H9 (cell line): ENCODE measurements around the gene ZNF831. TPM values are rescaled to one million over a fixed set of nuclear protein-coding genes. Genes with fewer than 3 reads are reported as not detected.

Source experiments
- DNase-seq: peaks from one replicate; pipeline ENCODE4 v3.0.0-alpha.2; 2017
- H2AFZ ChIP-seq: one replicate; pipeline ENCODE4 v1.6.1; 2013; ENCODE audit warnings: mild to moderate bottlenecking, low read length, control low read depth, moderate library complexity
- H2AK5ac ChIP-seq: 2 replicates; pipeline ENCODE4 v1.6.1; 2013; ENCODE audit warnings: low read length, control low read depth, mixed read lengths; ENCODE audit not compliant: insufficient read length
- H2BK120ac ChIP-seq: one replicate; pipeline ENCODE4 v1.6.1; 2013; ENCODE audit warnings: low read depth, mild to moderate bottlenecking, low read length, control low read depth, inconsistent platforms; ENCODE audit not compliant: poor library complexity, severe bottlenecking
- H2BK12ac ChIP-seq: 2 replicates; pipeline ENCODE4 v1.6.1; 2013; ENCODE audit warnings: low read length, control low read depth, mixed read lengths, low read depth; ENCODE audit not compliant: insufficient read length
- H2BK15ac ChIP-seq: 2 replicates; pipeline ENCODE4 v1.6.1; 2013; ENCODE audit warnings: low read depth, low read length, control low read depth
- H2BK20ac ChIP-seq: one replicate; pipeline ENCODE4 v1.6.1; 2013; ENCODE audit warnings: low read depth, mild to moderate bottlenecking, low read length, control low read depth, inconsistent platforms; ENCODE audit not compliant: poor library complexity, severe bottlenecking
- H2BK5ac ChIP-seq: 2 replicates; pipeline ENCODE4 v1.6.1; 2013; ENCODE audit warnings: low read length, control low read depth, mixed read lengths; ENCODE audit not compliant: insufficient read length
- H3K14ac ChIP-seq: 2 replicates; pipeline ENCODE4 v1.6.1; 2013; ENCODE audit warnings: low read length, control low read depth; ENCODE audit not compliant: insufficient read depth
- H3K18ac ChIP-seq: 2 replicates; pipeline ENCODE4 v1.6.1; 2013; ENCODE audit warnings: low read depth, mild to moderate bottlenecking, mixed read lengths, low read length, control low read depth; ENCODE audit not compliant: insufficient read length
- H3K23ac ChIP-seq: 2 replicates; pipeline ENCODE4 v1.6.1; 2013; ENCODE audit warnings: low read length, control low read depth, mixed read lengths, low read depth; ENCODE audit not compliant: insufficient read length
- H3K23me2 ChIP-seq: 2 replicates; pipeline ENCODE4 v1.6.1; 2013; ENCODE audit warnings: low read depth, mild to moderate bottlenecking, mixed read lengths, low read length, control low read depth; ENCODE audit not compliant: insufficient read length, poor library complexity, severe bottlenecking
- H3K27ac ChIP-seq: 2 replicates; pipeline ENCODE4 v1.5.1; 2013; ENCODE audit warnings: low read length, control low read depth, mixed read lengths, low read depth; ENCODE audit not compliant: insufficient read length
- H3K27me3 ChIP-seq: 2 replicates; pipeline ENCODE4 v1.6.1; 2013; ENCODE audit warnings: low read length, control low read depth, inconsistent platforms; ENCODE audit not compliant: insufficient read depth
- H3K4ac ChIP-seq: 2 replicates; pipeline ENCODE4 v1.6.1; 2013; ENCODE audit warnings: low read depth, mild to moderate bottlenecking, control low read depth, inconsistent platforms, low read length, moderate library complexity
- H3K4me1 ChIP-seq: 2 replicates; pipeline ENCODE4 v1.6.1; 2013; ENCODE audit warnings: low read length, control low read depth, inconsistent platforms; ENCODE audit not compliant: insufficient read depth
- H3K4me2 ChIP-seq: 2 replicates; pipeline ENCODE4 v1.6.1; 2013; ENCODE audit warnings: low read length, control low read depth, mixed read lengths; ENCODE audit not compliant: insufficient read length, insufficient read depth
- H3K56ac ChIP-seq: 2 replicates; pipeline ENCODE4 v1.6.1; 2013; ENCODE audit warnings: low read depth, mild to moderate bottlenecking, mixed read lengths, low read length, control low read depth; ENCODE audit not compliant: insufficient read length
- H3K79me1 ChIP-seq: 2 replicates; pipeline ENCODE4 v1.6.1; 2013; ENCODE audit warnings: low read depth, mild to moderate bottlenecking, moderate library complexity, low read length, control low read depth, inconsistent platforms; ENCODE audit not compliant: insufficient read depth, poor library complexity, severe bottlenecking
- H3K79me2 ChIP-seq: 2 replicates; pipeline ENCODE4 v1.6.1; 2013; ENCODE audit warnings: low read length, control low read depth, inconsistent platforms; ENCODE audit not compliant: insufficient read depth
- H3K9ac ChIP-seq: 2 replicates; pipeline ENCODE4 v1.6.1; 2013; ENCODE audit warnings: low read length, control low read depth, mixed read lengths; ENCODE audit not compliant: insufficient read length; ENCODE audit errors: extremely low read depth
- H3K9me3 ChIP-seq: one replicate; pipeline ENCODE4 v1.6.1; 2013; ENCODE audit warnings: low read depth, low read length, inconsistent platforms; ENCODE audit not compliant: control insufficient read depth
- H3T11ph ChIP-seq: one replicate; pipeline ENCODE4 v1.6.1; 2013; ENCODE audit warnings: mild to moderate bottlenecking, low read length, control low read depth, inconsistent platforms
- H4K20me1 ChIP-seq: one replicate; pipeline ENCODE4 v1.6.1; 2013; ENCODE audit not compliant: control insufficient read depth, insufficient read length, insufficient read depth
- H4K5ac ChIP-seq: 2 replicates; pipeline ENCODE4 v1.6.1; 2013; ENCODE audit warnings: low read depth, mild to moderate bottlenecking, mixed read lengths, low read length, control low read depth; ENCODE audit not compliant: insufficient read length
- H4K8ac ChIP-seq: replicated peaks from 2 replicates; pipeline ENCODE4 v1.6.1; 2013; ENCODE audit warnings: low read length, control low read depth, mixed read lengths, low read depth; ENCODE audit not compliant: insufficient read length
- H4K91ac ChIP-seq: 2 replicates; pipeline ENCODE4 v1.6.1; 2013; ENCODE audit warnings: low read depth, mild to moderate bottlenecking, moderate library complexity, mixed read lengths, low read length, control low read depth; ENCODE audit not compliant: insufficient read length
- H3K27ac Mint-ChIP-seq, 3 experiments: 2 replicates in 2 of 3; 3 replicates in 1 of 3; pipeline ENCODE4 v1.8.0; 2020 to 2021; ENCODE audit warnings: mixed read lengths in 3 of 3, mild to moderate bottlenecking in 1 of 3, moderate library complexity in 1 of 3
- H3K27me3 Mint-ChIP-seq: 2 replicates; pipeline ENCODE4 v1.8.0; 2021; ENCODE audit warnings: low read depth, mild to moderate bottlenecking, moderate library complexity, mixed read lengths
- H3K36me3 Mint-ChIP-seq, 3 experiments: 2 replicates in 2 of 3; 3 replicates in 1 of 3; pipeline ENCODE4 v1.8.0; 2020 to 2021; ENCODE audit warnings: low read depth in 3 of 3, mixed read lengths in 3 of 3; ENCODE audit not compliant: insufficient read depth in 1 of 3
- H3K4me1 Mint-ChIP-seq, 2 experiments: 2 replicates each; pipeline ENCODE4 v1.8.0; 2020; ENCODE audit warnings: mixed read lengths in 2 of 2
- H3K4me3 Mint-ChIP-seq, 2 experiments: 2 replicates in 1 of 2; 3 replicates in 1 of 2; pipeline ENCODE4 v1.8.0; 2020 to 2021; ENCODE audit warnings: mild to moderate bottlenecking in 2 of 2, mixed read lengths in 2 of 2, moderate library complexity in 1 of 2
- H3K9me3 Mint-ChIP-seq, 2 experiments: 2 replicates in 1 of 2; 3 replicates in 1 of 2; pipeline ENCODE4 v1.8.0; 2020; ENCODE audit warnings: mild to moderate bottlenecking in 2 of 2, mixed read lengths in 2 of 2, moderate library complexity in 1 of 2
- CTCF ChIP-seq: fragments of 200-600 bp; sonication (generic); conservative IDR thresholded peaks from 3 replicates; pipeline ENCODE4 v1.8.0; 2021; ENCODE audit warnings: antibody characterized with exemption, mild to moderate bottlenecking
- WGBS: extraction: QIAGEN DNeasy Blood & Tissue Kit; methylation state at CpG from one replicate; pipeline ENCODE4 v1.1.7; 2013; ENCODE audit warnings: missing lambda C conversion rate, low lambda C conversion rate, mixed read lengths; ENCODE audit not compliant: insufficient read length; ENCODE audit errors: extremely low coverage; 5-methylcytosine and 5-hydroxymethylcytosine counted together
- total RNA-seq: library from RNA; stranded (reverse); gene quantifications from 2 replicates; pipeline ENCODE4 v1.2.1, GENCODE V29; 2021

ZNF831 gene
- total RNA-seq, 1 experiment from 2014 or later, result not detected

GRCh38 chr20:59124296-59125029 lies 39.2 kb upstream of the ZNF831 start:
- Histone ChIP-seq H2AFZ (no peak overlapping the region), H3K9me3 (no peaks in the 10 kb centered on the region), H3K4ac (no peak overlapping the region), H2BK15ac (no peak overlapping the region), H3K23me2 (no peaks in the 10 kb centered on the region), H3K23ac (no peak overlapping the region), H2BK20ac (no peak overlapping the region), H3K4me1 (peaks cover 15% of the 10 kb centered on the region), H3K18ac (no peak overlapping the region), H3K14ac (no peak overlapping the region), H3K27me3 (no peaks in the 10 kb centered on the region), H3K27ac (no peak overlapping the region), H2BK120ac (no peak overlapping the region), H3K9ac (no peak overlapping the region), H3T11ph (no peak overlapping the region), H2BK5ac (no peak overlapping the region), H3K4me2 (no peak overlapping the region), H4K8ac (no peak overlapping the region), H3K79me2 (no peaks in the 10 kb centered on the region), H4K20me1 (no peaks in the 10 kb centered on the region), H2BK12ac (no peak overlapping the region), H4K5ac (no peak overlapping the region), H3K56ac (no peak overlapping the region), H3K79me1 (no peaks in the 10 kb centered on the region), H4K91ac (no peak overlapping the region), H2AK5ac (no peak overlapping the region)
- H3K36me3 Mint-ChIP-seq, result peaks cover 4 to 15% (median 12%) of the 10 kb centered on the region in 3 experiments; a peak in 5 of 7 replicates
- DNase-seq, result no peak
- WGBS, result no CpG with 5 or more reads among the region's 15 CpGs
- no peak overlapping the region for H3K4me3 Mint-ChIP-seq
- peaks cover 11 to 18% of the 10 kb centered on the region in 2 experiments for H3K9me3 Mint-ChIP-seq
- H3K27ac Mint-ChIP-seq, result no peak overlapping the region
- peaks cover 3% of the 10 kb centered on the region; the same call in 1 of the 2 replicates for H3K27me3 Mint-ChIP-seq
- TF ChIP-seq CTCF, result no peak
- peaks cover 43 to 60% of the 10 kb centered on the region in 2 experiments for H3K4me1 Mint-ChIP-seq
